A673 (cell line): ENCODE measurements around the gene CTXN3. TPM values are rescaled to one million over a fixed set of nuclear protein-coding genes. Genes with fewer than 3 reads are reported as not detected.

Experiments
- BruUV-seq: library from RNA; stranded (reverse); fragments of 400-500 nt; replicated peaks from 2 replicates; lab custom pipeline; 2021; lab: Mats Ljungman, UMichigan
- CTCF ChIA-PET: fragments of 300-600 bp; sonication (Branson Sonifier 250); formaldehyde crosslinking; loops from one replicate; lab custom pipeline; 2022; ENCODE audit warnings: antibody characterized with exemption; lab: Charles Lee
- POLR2A ChIA-PET: fragments of 300-600 bp; sonication (Branson Sonifier 250); formaldehyde crosslinking; loops from one replicate; lab custom pipeline; 2022; ENCODE audit warnings: antibody characterized with exemption; ENCODE audit not compliant: low non-redundant PET; lab: Charles Lee
- DNase-seq: peaks from one replicate; pipeline ENCODE4 v3.0.0-alpha.2; 2015; ENCODE audit warnings: low spot score
- H3K27ac ChIP-seq: fragments of 200-600 bp; sonication (generic); 2 replicates; pipeline ENCODE4 v1.5.1; 2016; ENCODE audit warnings: mixed run types, low read depth, mild to moderate bottlenecking, mixed read lengths, antibody characterized with exemption, low read length; ENCODE audit not compliant: poor library complexity, severe bottlenecking
- H3K27me3 ChIP-seq: fragments of 200-600 bp; sonication (generic); replicated peaks from 2 replicates; pipeline ENCODE4 v1.6.1; 2017; ENCODE audit warnings: mixed run types, low read depth, mild to moderate bottlenecking, mixed read lengths, antibody characterized with exemption, low read length; ENCODE audit not compliant: insufficient read depth, poor library complexity
- H3K36me3 ChIP-seq: fragments of 200-600 bp; sonication (generic); 2 replicates; pipeline ENCODE4 v1.6.1; 2016; ENCODE audit warnings: mixed run types, mild to moderate bottlenecking, mixed read lengths, antibody characterized with exemption, low read length; ENCODE audit not compliant: insufficient read depth, poor library complexity, severe bottlenecking
- H3K4me1 ChIP-seq: fragments of 200-600 bp; sonication (generic); 2 replicates; pipeline ENCODE4 v1.6.1; 2017; ENCODE audit warnings: mixed run types, mild to moderate bottlenecking, mixed read lengths, antibody characterized with exemption, low read length; ENCODE audit not compliant: insufficient read depth, poor library complexity, severe bottlenecking
- H3K4me3 ChIP-seq: fragments of 200-600 bp; sonication (generic); 2 replicates; pipeline ENCODE4 v1.5.1; 2016; ENCODE audit warnings: low read depth, mixed run types, mild to moderate bottlenecking, mixed read lengths, low read length; ENCODE audit not compliant: poor library complexity, severe bottlenecking
- H3K9me3 ChIP-seq: fragments of 200-600 bp; sonication (generic); 2 replicates; pipeline ENCODE4 v1.6.1; 2016; ENCODE audit warnings: mixed run types, low read depth, mild to moderate bottlenecking, mixed read lengths, antibody characterized with exemption, low read length; ENCODE audit not compliant: poor library complexity, severe bottlenecking
- CTCF ChIP-seq: fragments of 300-800, 200-600 bp; sonication (generic); conservative IDR thresholded peaks from 2 replicates; pipeline ENCODE4 v1.5.1; 2017; ENCODE audit warnings: low read depth, mild to moderate bottlenecking, antibody characterized with exemption, low read length, moderate library complexity, mixed read lengths
- EZH2 ChIP-seq: fragments of 200-600 bp; sonication (generic); IDR thresholded peaks from 2 replicates; pipeline ENCODE4 v1.6.1; 2017; ENCODE audit warnings: borderline replicate concordance, low read depth, mild to moderate bottlenecking, mixed read lengths, antibody characterized with exemption, low read length; ENCODE audit not compliant: poor library complexity, severe bottlenecking
- intact Hi-C: fragments of 100-400 bp; cut with micrococcal nuclease; formaldehyde crosslinking; loops from one replicate; pipeline ENCODE4 v1.10.0; 2022; ENCODE audit not compliant: unreplicated experiment
- total RNA-seq: library from RNA; stranded (reverse); gene quantifications from 2 replicates; pipeline ENCODE4 v1.2.3, GENCODE V29; 2021

Gene CTXN3
- total RNA-seq, 1 experiment from 2014 or later, result not detected

DNA sequence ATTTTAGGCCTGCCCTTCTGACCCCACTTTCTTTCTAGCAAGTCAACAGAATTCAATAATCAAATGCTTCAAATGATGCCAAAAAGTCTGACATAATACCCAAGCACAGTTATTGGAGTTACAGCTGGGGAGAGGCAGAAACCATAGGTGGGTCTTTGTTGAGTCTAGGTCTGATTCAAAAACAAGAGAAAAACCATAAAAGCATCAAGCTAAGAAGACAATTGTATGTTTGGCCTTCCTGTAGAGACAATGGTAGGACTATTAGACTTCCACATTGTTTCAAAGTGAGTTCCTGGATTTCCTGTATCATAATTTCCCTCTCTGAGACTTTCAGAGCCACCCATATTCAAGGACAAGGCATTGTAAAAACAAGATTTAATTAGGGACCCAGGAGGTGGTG is 37.5 kb downstream of the CTXN3 start:
- no peaks in the 10 kb centered on the region for H3K9me3 ChIP-seq
- H3K4me1 ChIP-seq, result no peaks in the 10 kb centered on the region
- H3K4me3 ChIP-seq, result no peak overlapping the region
- peaks cover 5% of the 10 kb centered on the region for H3K27me3 ChIP-seq
- BruUV-seq, result no TSS peak
- intact Hi-C loops, result no loop called here
- TF ChIP-seq CTCF, result no peak
- no peak for TF ChIP-seq EZH2
- no peak overlapping the region for H3K27ac ChIP-seq
- ChIA-PET POLR2A (no interaction called here), CTCF (no interaction called here)
- no peaks in the 10 kb centered on the region for H3K36me3 ChIP-seq
- DNase-seq, result no peak

- Histone ChIP-seq H3K27ac (no peak overlapping the region), H3K4me1 (no peaks in the 10 kb centered on the region), H3K27me3 (peaks cover 63% of the 10 kb centered on the region), H3K4me3 (no peak overlapping the region), H3K9me3 (no peaks in the 10 kb centered on the region), H3K36me3 (no peaks in the 10 kb centered on the region)
- DNase-seq, result no peak
- intact Hi-C loops, result no loop called here
- ChIA-PET POLR2A (no interaction called here), CTCF (no interaction called here)
- no peak for TF ChIP-seq CTCF
- no peak for TF ChIP-seq EZH2
- no TSS peak for BruUV-seq
Observed at GRCh38 chr5:127694518-127695171, 45.8 kb downstream of the CTXN3 start.

DNA sequence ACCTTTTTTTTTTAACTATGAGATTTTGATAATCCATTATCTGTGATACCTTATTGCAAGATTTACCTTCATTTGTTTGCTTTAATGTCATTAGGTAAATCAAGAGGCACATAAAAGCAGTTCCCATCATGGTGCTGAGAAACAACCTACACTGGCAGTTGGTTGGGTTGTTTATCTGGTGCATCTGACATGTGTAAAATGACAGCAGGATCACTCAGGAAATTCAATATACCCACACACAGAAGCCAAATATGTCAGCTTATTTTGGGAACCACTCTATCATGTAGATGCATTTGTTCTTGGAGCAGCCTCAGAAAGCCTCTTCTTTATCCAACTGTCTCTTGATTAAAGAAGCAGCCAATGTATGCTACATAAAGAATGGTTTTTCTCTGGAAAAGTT is 46.5 kb downstream of the CTXN3 start:
- no peak overlapping the region for H3K27ac ChIP-seq
- peaks cover 70% of the 10 kb centered on the region for H3K27me3 ChIP-seq
- intact Hi-C loops, result no loop called here
- H3K9me3 ChIP-seq, result no peaks in the 10 kb centered on the region
- ChIA-PET POLR2A (no interaction called here), CTCF (no interaction called here)
- no peak for DNase-seq
- no peak overlapping the region for H3K4me3 ChIP-seq
- TF ChIP-seq CTCF (no peak), EZH2 (no peak)
- H3K4me1 ChIP-seq, result no peaks in the 10 kb centered on the region
- no peaks in the 10 kb centered on the region for H3K36me3 ChIP-seq
- no TSS peak for BruUV-seq
